Retina (tissue), 1 donor: Measurements from ENCODE around the gene CATSPER2.
"Not testable (repeated sequence)": the region's sequence is repeated elsewhere in the genome, so short reads cannot be mapped to it uniquely, and the experiment has no call there.

Experiments used
- DNase-seq: peaks from one replicate; pipeline ENCODE4 v3.0.0-alpha.2; 2016

Gene CATSPER2

DNA sequence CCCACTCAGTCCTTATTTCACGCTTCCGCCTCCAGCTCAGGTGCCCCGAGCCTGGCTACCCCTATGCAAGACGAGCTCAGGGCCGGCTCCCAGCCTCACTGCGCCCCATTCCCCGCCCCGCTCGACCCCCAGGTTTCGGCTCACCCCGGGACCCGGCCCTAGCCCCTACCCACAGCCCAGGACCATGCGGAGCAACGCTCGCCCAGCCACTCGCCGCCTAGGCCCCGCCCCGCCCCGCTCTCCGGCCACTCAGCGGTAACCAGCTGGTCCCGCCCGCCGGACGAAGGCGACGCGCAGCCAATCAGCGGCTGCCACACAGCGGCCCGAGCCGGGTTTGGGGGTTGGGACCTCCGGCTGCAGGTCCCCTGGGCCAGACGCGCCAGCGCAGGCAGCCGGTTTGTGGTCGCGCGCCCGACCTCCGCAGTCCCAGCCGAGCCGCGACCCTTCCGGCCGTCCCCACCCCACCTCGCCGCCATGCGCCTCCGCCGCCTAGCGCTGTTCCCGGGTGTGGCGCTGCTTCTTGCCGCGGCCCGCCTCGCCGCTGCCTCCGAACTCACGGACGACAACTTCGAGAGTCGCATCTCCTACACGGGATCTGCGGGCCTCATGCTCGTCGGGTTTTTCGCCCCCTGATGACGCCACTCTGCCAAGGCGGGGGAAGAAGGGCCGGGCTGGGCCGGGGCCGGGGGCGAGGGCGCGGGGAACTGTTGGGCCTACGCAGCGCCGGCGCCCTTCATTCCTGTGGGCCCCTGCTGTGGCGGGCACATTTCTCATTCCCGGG is at the start of gene CATSPER2:
Gene CATSPER2, minus strand, starts transcription at position 196 of the 781 bp plus-strand sequence. CDS start 783 bp downstream, outside the sequence.
- no peak for DNase-seq

DNA sequence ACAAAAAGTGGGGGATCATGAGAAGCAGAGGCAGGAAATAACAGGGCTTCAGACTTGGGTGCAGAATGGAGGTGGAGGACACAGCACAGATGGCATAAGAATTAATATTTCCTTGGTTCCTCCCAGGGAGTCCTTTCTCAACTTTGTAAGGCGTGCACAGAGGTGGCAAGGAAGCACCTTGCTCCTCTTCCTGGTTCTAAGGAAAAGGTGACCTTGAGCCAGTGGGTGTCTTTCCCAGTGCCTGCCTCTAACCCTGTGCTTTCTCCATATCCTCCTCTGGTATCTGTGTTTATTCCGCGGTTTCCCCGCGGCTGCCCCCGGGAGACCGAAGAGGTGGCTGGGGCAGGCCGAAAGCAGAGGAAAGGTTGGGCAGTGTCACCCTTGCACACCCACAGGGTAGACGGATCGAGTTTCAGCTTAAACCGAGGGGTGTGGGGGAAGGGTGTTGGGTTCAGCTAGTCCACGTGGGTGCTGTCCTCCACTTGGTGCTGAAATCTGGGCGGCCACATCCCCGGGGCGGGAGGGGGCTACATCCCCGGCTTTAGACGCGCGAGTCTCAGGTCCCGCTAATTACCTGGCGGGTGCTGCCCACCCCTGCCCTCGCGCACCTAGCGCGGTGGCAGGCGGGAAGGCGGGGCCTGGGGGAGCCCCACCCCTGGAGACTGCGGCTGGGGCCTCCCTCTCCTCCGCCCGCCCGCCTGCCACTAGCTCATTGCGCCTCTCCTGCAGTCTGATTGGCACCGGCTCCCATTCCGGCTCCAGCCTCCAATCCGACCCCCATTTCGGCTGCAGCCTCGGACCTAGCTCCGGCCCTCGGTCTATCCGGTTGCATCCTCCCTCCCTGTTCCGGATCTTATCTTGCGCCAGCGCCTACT is 44.7 kb upstream of the CATSPER2 start, which contains the start of gene CKMT1A:
Gene CKMT1A, plus strand, starts transcription at position 712 of the 875 bp plus-strand sequence. CDS start 192 bp downstream, outside the sequence.
- not testable (repeated sequence) for DNase-seq

DNA sequence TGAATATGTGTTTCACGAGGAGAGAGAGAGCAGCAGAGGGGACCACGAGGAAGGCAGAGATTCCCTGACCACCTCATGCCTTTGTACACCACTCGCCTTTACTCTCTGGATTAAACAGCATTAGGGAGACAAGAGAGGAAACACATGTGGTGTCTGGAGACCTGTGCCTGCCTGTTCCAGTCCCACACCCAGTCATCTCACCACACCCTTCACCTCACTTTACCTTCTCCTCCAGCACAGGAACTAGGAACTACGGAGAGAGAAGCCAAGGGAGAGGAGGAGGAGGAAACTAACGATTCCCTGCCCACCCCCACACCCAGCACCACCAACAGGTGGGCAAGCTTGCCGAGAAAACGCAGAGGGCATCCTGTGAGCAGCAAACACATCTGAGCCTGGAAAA is 44.0 kb upstream of the CATSPER2 start:
- not testable (repeated sequence) for DNase-seq

DNA sequence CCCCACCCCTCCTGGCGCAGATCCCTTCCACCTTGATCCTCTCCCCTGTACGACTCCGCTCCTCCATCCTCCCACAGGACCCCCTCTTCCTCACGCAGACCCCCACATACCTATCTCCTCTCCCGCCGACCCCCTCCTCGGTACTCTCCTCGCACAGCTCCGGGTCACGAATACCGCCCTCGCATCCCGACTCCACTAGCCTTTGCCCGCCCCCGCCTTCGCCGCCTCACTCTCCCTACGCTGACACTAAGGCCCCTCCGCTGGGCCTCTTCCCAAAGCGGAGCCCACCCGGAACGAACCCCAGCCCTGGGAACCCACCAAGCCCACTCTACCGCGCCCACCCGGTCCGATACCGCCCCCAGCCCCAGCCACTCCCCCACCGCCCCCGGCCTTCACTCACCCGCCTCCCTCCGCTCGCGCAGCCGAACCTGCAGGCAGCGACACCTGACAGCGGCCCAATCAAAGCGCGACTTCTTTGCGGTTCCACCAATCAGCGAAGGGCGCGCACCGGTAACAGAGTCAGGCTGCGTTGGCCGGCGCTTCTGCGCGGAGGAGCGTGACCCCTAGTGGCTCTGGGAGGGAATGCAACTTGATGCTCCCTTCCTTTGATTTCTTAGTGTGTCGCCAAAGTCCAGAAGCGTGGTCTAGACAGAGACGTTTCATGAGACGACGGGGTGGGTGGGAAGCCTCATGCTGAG is 41.1 kb upstream of the CATSPER2 start:
- DNase-seq, result not testable (repeated sequence)

DNA sequence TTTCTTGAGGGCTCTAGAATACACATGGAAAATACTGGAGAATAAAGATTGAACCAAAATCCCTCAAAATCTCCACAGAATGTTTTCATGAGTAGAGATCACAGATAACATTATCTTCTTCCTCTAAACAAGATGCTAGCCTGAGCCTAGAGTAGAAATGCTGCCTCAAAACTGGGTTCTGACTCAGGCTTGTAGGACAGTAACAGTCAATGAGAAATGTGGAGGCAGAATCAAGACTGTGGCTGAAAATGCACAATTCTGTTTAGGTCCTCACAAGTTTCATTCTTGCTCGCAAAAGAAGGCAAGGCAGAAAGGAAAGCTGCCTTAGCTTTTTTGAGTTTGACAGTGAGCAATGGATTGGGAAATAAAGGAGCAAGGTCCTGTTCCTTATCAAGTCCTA is 25.5 kb upstream of the CATSPER2 start:
- DNase-seq, result not testable (repeated sequence)

DNA sequence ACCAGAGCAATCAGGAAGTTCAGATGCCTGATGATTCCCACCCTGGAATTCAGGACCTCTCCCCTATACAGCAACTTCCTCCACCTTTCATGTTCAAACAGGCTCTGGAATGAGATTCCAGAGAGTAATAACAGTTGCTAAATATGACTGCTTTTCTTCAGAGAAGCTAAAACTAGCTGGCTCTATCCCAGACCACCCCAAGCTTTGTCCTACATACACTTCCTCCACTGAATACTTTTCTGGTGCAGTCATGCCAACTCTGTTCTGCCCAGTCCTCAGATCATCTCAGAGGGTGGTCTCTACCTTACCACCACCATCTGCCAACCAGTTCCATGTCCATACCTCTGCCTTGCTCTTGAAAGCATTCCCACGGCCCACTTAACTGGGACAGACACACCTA is 17.5 kb upstream of the CATSPER2 start:
- not testable (repeated sequence) for DNase-seq

DNA sequence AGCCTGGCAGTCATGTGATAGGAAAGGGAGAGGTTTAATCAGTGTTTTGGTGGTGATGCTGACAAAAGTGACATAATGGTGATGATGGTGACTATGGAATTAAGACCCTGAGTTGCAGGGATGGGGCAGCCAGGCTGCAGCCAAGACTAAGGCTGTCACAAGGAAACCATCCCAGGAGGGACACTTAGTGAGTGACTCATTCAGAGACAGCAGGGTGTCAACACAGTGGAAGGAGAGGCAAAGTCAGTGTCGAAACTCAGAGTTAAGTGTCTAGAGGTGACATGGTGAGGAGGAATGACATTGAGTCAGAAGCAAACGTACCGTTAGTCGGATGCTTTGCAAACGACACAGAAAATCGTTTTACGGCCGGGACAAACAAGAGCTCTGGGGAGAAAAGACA is 14.7 kb upstream of the CATSPER2 start:
- DNase-seq, result not testable (repeated sequence)

DNA sequence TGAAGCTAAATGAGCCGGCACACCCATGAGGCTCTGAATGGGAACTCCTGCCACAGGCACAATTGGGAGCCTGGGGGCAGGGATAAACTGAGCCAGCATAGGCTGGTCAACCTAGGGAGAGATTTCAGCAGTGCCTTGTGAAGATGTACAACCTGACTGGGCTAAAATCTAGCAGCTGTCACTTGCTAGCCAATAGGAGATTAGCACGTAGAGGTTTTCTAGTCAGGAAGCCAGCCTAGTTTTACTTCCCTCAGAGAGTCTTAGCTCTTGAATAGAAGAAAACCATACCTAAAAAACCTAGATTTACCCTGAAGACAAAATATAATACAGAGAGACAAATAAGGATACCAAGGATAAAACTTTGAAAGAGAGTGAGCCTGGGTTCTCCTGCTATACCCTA is 13.6 kb upstream of the CATSPER2 start:
- DNase-seq, result not testable (repeated sequence)

DNA sequence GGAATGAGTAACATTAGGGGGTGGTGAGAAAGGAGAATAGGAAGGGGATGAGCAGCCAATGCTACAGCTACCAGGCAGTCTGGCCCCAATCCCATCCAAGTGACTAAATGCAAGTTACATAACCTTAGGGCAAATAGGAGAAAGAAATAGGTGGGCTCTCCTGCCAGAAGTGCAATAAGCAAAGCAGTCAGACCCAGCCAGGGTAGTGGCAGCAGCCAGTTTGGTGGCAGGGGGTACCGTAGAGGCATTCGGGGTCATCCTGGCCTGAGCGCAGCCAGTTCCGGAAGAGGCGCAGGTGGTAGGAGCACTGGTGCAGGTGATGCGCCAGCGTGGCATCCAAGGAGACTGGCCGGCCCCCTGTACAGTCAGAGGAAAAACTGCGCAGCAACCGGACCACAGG is 11.1 kb upstream of the CATSPER2 start:
- not testable (repeated sequence) for DNase-seq

DNA sequence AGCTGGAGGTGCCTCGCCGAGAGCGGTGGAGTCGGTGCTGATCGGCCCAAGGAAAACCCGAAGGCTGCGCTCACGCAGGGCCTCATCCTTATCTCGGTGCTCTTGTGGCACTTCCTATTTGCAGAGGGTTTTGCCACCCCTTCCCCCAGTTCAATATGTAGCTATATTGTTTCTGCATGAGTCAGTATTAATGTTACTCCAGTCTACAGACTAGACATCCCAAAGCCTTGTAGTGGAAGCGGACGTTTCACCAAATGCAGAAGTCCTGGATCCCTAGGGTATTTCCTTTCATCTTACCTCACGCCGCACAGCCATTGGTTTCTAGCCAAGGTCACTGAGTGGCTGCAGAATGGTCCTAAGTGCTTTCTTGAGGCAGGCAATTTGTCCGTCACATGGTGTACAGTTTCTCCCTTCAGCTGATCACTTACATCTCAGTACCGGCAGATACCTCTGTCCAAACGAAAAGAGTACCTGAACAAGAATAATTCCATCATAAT is 834 bp upstream of the CATSPER2 start:
- not testable (repeated sequence) for DNase-seq

DNA sequence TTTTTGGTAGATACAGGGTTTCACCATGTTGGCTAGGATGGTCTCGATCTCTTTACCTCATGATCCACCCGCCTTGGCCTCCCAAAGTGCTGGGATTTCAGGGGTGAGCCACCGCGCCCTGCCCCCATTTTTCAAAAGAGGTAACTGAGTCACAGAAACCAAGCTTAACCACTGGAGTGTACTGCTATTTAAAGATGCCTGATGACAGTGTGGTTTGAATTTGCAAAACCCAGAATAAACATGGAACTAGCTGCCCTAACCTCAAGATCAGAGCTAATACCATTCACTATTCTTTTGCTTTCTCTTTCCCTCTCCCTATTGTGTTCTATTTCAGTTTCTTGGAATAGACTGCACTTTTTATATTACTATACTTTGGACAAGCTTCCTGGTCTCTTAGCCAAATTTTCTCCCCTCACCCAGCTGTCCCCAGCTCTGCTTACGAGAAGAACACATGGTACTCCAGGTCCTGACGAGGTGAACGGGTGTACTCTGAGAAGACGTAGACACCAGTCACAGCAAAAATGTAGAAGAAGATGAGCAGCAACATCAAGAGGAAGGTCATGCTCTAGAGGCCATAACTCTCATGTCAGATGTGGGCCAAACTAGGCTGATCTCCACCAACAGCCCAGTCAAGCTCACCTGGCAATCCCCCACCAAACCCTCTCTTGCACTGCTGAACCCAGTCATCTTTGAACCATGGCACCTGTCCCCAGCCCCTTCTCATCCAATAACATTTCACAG is 10.0 kb downstream of the CATSPER2 start:
- not testable (repeated sequence) for DNase-seq

DNA sequence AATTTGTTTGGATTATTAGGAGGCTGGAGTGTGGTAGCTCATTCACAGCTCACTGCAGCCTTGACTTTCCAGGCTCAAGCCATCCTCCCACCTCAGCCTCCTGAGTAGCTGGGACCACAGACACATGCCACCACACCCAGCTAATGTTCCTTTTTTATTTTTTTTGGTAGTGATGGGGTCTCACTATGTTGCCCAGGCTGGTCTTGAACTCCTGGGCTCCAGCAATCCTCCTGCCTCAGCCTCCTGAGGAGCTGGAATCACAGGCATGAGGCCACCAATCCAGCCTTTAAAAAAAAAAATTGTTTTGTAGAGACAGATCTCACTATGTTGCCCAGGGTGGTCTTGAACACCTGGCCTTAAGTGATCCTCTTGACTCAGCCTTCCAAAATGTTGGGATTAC is 21.7 kb downstream of the CATSPER2 start:
- not testable (repeated sequence) for DNase-seq

DNA sequence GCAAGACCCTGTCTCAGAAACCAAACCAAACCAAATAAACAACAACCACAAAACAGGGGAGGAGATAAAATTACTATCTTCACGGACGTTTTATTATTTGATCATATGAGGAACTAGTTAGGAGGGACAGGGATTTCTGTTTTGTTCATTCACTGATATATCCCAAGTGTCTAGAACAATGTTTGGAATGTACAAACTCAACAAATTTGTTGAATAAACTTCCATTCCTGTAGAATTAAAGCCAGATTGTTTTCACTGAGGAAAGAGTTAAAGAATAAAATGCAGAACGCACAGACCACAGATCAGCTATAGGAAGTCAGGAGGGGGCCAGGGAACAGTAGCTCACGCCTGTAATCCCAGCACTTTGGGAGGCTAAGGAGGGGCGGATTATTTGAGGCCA is 23.5 kb downstream of the CATSPER2 start:
- no peak for DNase-seq

DNA sequence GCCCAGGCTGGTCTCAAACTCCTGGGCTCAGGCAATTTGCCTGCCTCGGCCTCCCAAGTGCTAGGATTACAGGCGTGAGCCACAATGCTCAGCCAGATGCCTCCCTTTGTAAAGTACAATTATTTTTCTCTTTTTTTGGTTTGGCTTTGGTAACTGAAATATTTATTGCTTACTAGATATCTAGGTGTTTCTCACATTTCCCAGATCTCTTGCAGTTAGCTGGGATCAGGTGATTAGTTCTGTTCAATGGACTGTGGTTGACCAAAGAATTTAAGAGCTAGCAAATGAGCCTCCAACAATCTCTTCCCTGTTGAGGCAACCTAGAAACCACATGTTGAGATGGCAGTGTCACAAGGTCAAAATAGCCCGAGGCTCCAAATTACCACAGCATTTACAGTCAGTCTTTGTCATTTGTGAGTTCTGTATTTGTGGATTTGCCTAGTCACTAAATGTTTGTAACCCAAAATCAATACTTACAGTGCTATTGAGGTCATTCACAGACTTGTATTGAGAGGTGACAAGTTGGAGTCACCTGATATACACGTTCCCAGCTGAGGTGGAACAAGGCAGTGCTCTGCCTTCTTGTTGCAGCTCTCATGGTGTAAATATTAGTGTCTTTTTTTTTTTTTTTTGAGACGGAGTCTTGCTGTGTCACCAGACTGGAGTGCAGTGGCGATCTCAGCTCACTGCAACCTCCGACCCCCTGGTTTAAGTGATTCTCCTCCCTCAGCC is 26.4 kb downstream of the CATSPER2 start:
- not testable (repeated sequence) for DNase-seq

DNA sequence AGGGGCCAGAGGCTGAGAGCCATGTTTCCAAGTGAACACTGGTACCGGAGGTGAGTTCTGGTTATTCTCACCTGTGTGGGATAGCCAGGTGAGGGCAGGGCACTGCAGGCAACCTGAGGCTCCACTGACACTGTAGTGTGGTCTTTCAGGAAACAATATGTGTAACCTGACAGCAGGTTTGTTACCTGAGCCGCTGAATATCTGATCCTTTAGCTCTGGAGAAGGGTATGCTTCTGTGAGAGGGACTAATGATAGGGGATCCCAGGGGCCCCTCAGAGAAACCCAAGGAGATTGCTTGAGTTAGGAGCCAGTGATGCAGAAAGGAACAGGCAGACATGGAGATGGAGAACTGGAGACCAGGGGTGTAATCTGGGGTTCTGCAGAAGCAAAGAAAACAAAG is 29.9 kb downstream of the CATSPER2 start, which contains the start of gene STRC:
Gene STRC, minus strand, starts transcription at position 101 of the 400 bp plus-strand sequence. Its CDS starts 78 bp downstream, at position 23.
- not testable (repeated sequence) for DNase-seq

DNA sequence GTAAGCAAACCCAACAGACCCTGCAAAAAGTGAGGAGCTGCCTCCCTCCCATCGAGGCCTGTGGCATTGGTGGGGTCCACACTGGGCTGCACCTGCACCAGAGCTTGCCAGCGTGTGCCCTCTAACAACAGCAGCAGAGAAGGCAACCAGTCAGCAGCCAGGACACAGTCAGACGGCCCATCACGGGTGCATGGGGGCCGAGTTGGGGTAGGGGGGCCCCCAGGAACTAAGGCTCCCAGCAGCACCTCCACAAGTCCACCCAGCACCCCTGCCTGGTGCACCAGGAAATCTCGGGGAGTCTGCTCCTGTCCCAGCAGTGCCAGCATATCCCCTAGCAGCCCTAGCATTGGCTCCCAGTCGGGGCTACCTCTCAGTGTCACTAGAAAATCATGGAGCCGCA is 30.9 kb downstream of the CATSPER2 start:
- DNase-seq, result not testable (repeated sequence)

DNA sequence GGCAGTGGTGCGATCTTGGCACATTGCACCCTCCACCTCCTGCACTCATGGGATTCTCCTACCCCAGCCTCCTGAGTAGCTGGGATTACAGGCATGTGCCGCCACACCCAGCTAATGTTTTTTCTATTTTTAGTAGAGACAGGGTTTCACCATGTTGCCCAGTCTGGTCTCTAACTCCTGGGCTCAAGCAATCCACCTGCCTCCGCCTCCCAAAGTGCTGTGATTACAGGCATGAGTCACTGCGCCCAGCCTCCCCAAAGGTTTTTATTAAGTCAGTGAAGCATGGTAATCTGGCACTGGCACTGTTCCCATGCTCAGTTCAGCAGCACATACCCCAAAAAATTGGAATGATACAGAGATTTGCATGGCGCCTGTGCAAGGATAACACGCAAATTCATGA is 46.4 kb downstream of the CATSPER2 start:
- DNase-seq, result not testable (repeated sequence)

DNA sequence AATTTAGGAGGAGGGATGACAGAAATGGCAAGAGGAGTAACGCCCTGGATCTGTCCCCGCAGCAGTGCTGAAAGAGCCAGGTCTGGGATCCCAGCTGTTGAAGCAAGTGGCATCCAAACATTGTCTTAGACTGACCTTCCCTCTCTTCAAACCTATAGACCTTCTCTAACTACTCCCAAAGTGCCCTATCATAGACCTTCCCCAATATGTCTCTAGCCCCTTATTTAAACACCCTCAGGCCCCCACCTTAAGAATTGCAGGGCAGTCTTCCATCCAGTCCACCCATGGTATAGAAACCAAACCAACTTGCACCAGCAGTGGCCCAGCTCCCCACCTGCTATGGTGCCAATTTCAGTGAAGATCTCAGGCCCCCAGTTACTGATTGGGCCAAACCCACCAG is 48.4 kb downstream of the CATSPER2 start:
- not testable (repeated sequence) for DNase-seq

DNA sequence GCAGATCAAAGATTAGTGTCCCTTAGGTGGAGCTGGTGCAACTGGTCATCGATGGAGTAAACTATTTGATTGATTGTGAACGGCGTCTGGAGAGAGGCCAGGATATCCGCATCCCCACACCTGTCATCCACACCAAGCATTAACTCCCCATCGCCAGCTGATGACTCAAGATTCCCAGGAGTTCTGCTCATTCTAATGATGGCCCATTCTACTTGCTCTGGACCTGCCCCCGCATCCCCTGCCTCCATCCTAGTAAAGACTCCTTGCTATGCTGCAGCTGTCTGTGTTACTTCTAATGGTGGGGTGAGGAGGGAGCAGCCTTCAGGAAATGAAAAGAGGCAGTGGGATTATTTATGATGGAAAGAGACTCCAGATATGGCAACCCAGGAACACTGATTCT is 49.5 kb downstream of the CATSPER2 start:
- DNase-seq, result not testable (repeated sequence)

DNA sequence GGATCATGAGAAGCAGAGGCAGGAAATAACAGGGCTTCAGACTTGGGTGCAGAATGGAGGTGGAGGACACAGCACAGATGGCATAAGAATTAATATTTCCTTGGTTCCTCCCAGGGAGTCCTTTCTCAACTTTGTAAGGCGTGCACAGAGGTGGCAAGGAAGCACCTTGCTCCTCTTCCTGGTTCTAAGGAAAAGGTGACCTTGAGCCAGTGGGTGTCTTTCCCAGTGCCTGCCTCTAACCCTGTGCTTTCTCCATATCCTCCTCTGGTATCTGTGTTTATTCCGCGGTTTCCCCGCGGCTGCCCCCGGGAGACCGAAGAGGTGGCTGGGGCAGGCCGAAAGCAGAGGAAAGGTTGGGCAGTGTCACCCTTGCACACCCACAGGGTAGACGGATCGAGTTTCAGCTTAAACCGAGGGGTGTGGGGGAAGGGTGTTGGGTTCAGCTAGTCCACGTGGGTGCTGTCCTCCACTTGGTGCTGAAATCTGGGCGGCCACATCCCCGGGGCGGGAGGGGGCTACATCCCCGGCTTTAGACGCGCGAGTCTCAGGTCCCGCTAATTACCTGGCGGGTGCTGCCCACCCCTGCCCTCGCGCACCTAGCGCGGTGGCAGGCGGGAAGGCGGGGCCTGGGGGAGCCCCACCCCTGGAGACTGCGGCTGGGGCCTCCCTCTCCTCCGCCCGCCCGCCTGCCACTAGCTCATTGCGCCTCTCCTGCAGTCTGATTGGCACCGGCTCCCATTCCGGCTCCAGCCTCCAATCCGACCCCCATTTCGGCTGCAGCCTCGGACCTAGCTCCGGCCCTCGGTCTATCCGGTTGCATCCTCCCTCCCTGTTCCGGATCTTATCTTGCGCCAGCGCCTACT is 55.1 kb downstream of the CATSPER2 start, which contains the start of gene CKMT1B:
Gene CKMT1B, plus strand, starts transcription at position 700 of the 863 bp plus-strand sequence. CDS start 192 bp downstream, outside the sequence.
- not testable (repeated sequence) for DNase-seq
